Activated naive CD4-positive, alpha-beta T cell treated with anti-CD3 and anti-CD28 coated beads, Interleukin-2, amount 10 ng/mL, durations not matched to agents 7 days and 5 days (primary cell): ENCODE results near the gene PIGK.
"Not testable (repeated sequence)": the region's sequence is repeated elsewhere in the genome, so short reads cannot be mapped to it uniquely, and the experiment has no call there.

Experiments
- CTCF ChIA-PET: fragments of 350-600 bp; sonication (Branson Sonifier 250); formaldehyde crosslinking; loops from one replicate; lab custom pipeline; 2021; ENCODE audit warnings: antibody characterized with exemption; lab: Charles Lee
- DNase-seq: peaks from one replicate; pipeline ENCODE4 v3.0.0-alpha.2; 2020
- H3K27ac Mint-ChIP-seq: one replicate; pipeline ENCODE4 v1.8.0; 2021; ENCODE audit warnings: mild to moderate bottlenecking, moderate library complexity, mixed read lengths
- H3K27me3 Mint-ChIP-seq: one replicate; pipeline ENCODE4 v1.8.0; 2021; ENCODE audit warnings: mild to moderate bottlenecking, mixed read lengths
- H3K36me3 Mint-ChIP-seq: one replicate; pipeline ENCODE4 v1.8.0; 2021; ENCODE audit warnings: mixed read lengths
- H3K4me1 Mint-ChIP-seq: one replicate; pipeline ENCODE4 v1.8.0; 2021; ENCODE audit warnings: mixed read lengths
- H3K4me3 Mint-ChIP-seq: one replicate; pipeline ENCODE4 v1.8.0; 2021; ENCODE audit warnings: mild to moderate bottlenecking, moderate library complexity, mixed read lengths
- H3K9me3 Mint-ChIP-seq: one replicate; pipeline ENCODE4 v1.8.0; 2021; ENCODE audit warnings: mixed read lengths

PIGK gene

DNA sequence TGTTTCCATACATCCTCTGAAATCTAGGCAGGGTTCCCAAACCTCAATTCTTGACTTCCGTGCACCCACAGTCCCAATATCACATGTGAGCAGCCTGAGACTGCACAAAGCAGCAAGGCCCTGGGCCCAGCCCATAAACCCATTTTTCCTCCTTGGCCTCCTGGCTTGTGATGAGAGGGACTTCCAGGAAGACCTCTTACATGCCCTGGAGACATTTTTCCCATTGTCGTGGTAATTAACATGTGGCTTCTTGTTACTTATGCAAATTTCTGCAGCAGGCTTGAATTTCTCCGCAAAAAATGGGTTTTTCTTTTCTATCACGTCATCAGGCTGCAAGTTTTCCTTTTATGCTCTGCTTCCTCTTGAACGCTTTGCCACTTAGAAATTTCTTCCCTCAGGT, 3.3 kb upstream of the PIGK start:
- Mint-ChIP-seq H3K4me3 (no peak overlapping the region), H3K27me3 (no peaks in the 10 kb centered on the region), H3K27ac (no peak overlapping the region), H3K9me3 (no peaks in the 10 kb centered on the region), H3K36me3 (peaks cover 23% of the 10 kb centered on the region), H3K4me1 (peaks cover 19% of the 10 kb centered on the region)
- CTCF ChIA-PET = interaction anchor here (1.3 kb wide), 1 partner anchor 189 kb away, joined by 3 read pairs; no protein-coding TSS in a partner anchor
- DNase-seq = no peak

DNA sequence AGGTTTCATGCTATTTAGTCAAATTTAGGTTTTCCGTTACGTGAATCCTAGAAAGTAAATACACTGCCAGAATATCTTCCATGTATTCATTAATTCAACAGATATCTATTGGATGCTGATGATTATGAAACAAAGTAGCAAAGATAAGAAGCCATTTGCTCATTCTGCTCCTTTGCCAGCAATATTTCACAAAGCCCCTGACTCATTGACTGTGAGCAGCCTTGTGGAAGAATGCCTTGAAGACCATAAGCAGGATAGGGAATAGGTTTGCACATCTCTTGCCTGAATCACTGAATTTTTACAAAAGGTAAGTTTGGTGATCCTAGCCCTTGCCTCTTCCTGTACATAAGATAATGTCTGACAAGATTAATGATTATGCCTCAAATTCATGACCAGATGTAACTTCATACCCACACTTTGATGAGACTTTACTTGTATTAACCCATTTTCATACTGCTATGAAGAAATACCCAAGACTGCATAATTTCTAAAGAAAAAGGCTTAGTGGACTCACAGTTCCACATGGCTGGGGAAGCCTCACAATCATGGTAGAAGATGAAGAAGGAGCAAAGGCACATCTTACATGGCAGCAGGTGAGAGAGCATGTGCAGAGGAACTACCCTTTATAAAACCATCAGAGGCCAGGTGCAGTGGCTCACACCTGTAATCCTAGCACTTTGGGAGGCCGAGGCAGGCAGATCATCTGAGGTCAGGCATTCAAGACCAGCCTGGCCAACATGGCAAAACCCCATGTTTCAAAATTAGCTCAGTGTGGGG, 1.6 kb upstream of the PIGK start:
- peaks cover 28% of the 10 kb centered on the region for H3K4me1 Mint-ChIP-seq
- no peaks in the 10 kb centered on the region for H3K9me3 Mint-ChIP-seq
- CTCF ChIA-PET = interaction anchor here (1.3 kb wide), 1 partner anchor 191 kb away, joined by 3 read pairs; no protein-coding TSS in a partner anchor
- H3K36me3 Mint-ChIP-seq = peaks cover 23% of the 10 kb centered on the region
- no peak overlapping the region for H3K27ac Mint-ChIP-seq
- H3K4me3 Mint-ChIP-seq = peak overlapping the region; percentile 43
- no peak for DNase-seq
- no peaks in the 10 kb centered on the region for H3K27me3 Mint-ChIP-seq

DNA sequence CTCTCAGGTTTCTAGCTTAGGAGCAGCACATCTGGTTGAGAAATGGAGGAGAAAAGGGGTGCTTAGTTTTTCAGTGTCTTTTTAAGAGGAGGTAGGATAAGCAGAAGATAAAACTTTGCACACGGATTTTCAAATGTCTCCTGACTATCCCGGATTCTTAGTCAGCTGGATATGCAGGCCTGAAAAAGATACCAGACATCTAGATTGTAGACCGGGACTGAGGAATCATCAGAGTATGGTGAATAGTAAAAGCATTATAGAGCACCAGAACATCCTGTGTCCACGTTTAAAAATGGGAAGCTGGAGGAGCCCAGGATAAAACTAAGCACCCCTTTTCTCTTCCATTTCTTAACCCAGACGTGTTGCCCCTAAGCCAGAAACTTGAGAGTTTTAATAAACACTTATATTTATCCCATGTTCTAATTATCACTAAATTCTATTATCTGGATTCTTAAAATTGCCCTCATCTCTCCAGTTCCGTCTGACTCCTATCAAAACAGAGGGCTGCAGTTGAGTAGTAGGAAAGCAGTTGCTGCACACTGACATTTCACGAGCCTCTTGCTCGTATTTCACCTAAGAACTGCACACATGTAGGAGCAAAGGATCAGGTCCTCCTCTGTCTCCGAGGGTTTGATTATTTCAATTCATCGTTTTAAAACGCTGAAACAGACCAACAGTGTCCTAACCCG, 609 bp downstream of the PIGK start:
- H3K4me3 Mint-ChIP-seq = peak overlapping the region; percentile 93
- peaks cover 38% of the 10 kb centered on the region for H3K4me1 Mint-ChIP-seq
- peaks cover 26% of the 10 kb centered on the region for H3K36me3 Mint-ChIP-seq
- H3K27me3 Mint-ChIP-seq = no peaks in the 10 kb centered on the region
- CTCF ChIA-PET = no interaction called here
- H3K9me3 Mint-ChIP-seq = no peaks in the 10 kb centered on the region
- H3K27ac Mint-ChIP-seq = peak overlapping the region; percentile 91
- no peak for DNase-seq

DNA sequence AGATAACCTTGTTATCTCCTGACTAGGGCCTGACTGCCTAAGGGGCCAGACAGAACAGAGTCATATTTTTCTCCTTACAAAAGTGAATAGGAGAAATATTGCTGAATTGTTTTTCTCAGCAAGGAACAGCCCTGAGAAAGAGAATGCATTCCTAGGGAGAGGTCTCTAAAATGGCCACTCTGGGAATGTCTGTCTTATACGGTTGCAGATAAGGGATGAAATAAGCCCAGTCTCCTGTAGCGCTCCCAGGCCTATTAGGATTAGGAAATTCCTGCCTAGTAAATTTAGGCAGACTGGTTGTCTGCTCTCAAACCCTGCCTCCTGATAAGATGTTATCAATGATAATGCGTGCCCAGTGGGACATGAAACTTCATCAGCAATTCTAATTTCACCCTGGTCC, 15.2 kb downstream of the PIGK start:
- H3K9me3 Mint-ChIP-seq, DNase-seq, H3K27ac Mint-ChIP-seq, CTCF ChIA-PET, H3K27me3 Mint-ChIP-seq, H3K4me3 Mint-ChIP-seq, H3K4me1 Mint-ChIP-seq: not testable (repeated sequence)
- H3K36me3 Mint-ChIP-seq = peaks cover 21% of the 10 kb centered on the region

DNA sequence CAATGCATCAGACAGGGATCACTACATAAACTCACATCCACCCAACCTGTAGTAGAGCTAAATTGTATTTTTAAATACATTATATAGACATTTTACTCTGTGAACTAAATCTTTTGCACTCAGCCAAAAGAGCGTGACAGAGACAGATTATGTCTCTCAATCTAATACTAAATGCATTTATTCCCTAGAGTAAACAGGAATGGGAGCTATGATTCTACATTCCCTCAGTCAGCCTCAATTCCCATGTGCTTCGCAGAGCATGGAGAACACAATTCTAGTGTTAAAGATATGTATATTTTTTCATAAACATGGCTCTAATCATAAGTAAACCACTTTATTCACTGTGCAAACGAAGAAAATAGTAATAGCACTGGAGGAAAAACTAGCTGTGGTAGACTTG, 16.5 kb downstream of the PIGK start:
- Mint-ChIP-seq H3K27me3 (no peaks in the 10 kb centered on the region), H3K9me3 (peaks cover 8% of the 10 kb centered on the region), H3K4me1 (no peaks in the 10 kb centered on the region), H3K4me3 (no peak overlapping the region), H3K36me3 (peaks cover 18% of the 10 kb centered on the region), H3K27ac (no peak overlapping the region)
- no peak for DNase-seq
- CTCF ChIA-PET = no interaction called here

DNA sequence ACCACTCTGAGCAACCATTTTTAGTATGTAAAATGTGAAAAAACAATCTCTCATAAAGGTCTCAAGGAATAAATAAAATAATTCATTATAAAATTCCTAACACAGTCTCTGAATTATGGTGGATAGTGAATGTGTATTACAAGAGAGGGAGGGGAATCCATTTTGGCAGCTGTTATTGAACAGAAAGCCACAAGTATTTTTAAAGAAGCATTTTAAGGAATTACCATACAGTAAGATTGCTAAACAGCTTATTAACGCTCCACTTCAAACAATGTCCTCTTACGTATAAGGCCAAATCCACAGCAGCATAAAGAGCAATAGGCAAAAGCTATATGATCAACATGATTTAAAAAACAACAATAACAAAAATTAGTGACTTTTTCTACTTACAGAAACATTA, 18.4 kb downstream of the PIGK start:
- Mint-ChIP-seq H3K27ac (no peak overlapping the region), H3K4me3 (no peak overlapping the region), H3K27me3 (no peaks in the 10 kb centered on the region), H3K4me1 (no peaks in the 10 kb centered on the region), H3K9me3 (peaks cover 8% of the 10 kb centered on the region), H3K36me3 (peaks cover 22% of the 10 kb centered on the region)
- DNase-seq = no peak
- CTCF ChIA-PET = interaction anchor here (0.9 kb wide), 1 partner anchor 89 kb away, joined by 3 read pairs; no protein-coding TSS in a partner anchor

DNA sequence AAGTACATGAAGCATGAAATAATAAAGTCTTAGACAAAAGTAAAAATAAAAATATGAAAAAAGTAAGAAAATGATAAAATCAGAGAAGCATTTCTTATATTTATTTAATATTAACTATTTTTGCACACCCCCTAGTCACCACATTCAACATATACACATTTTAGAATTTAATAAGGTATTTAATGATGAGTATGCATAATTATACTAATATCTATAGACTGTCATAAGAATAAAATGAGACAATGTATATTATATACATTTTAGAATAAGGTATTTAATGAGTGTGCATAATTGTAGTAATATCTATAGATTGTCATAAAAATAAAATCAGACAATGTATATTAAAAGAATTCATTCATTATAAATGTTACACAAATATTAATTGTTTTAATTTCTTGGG, 18.9 kb downstream of the PIGK start:
- no peaks in the 10 kb centered on the region for H3K4me1 Mint-ChIP-seq

DNA sequence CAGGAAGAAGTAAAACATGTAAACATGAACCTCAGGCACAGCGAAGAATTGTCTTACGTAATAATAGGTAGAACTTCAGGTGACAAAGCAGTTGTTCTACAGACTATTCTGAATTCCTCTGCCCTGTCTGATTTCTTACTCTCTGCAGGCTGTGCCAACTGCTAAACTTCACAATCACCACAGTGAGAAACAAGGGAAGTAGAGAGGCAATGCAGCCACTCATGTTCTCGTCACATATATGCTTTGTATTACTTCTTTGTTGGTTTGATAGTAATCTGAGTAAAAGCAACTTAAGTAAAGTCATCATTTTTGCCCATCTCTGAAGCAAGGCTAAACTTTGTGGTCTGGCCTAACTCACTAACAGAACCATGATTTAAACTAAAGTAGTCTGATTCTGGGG, 21.9 kb downstream of the PIGK start:
- CTCF ChIA-PET = no interaction called here
- Mint-ChIP-seq H3K27ac (no peak overlapping the region), H3K9me3 (no peaks in the 10 kb centered on the region), H3K27me3 (no peaks in the 10 kb centered on the region), H3K4me3 (no peak overlapping the region), H3K4me1 (no peaks in the 10 kb centered on the region), H3K36me3 (peaks cover 12% of the 10 kb centered on the region)
- DNase-seq = no peak

More for the DNA sequence above, 18.9 kb downstream of the PIGK start:
- CTCF ChIA-PET = interaction anchor here (0.9 kb wide), 1 partner anchor 89 kb away, joined by 3 read pairs; no protein-coding TSS in a partner anchor
- no peak overlapping the region for H3K4me3 Mint-ChIP-seq
- H3K27me3 Mint-ChIP-seq = no peaks in the 10 kb centered on the region
- H3K36me3 Mint-ChIP-seq = peaks cover 17% of the 10 kb centered on the region
- peaks cover 8% of the 10 kb centered on the region for H3K9me3 Mint-ChIP-seq
- no peak overlapping the region for H3K27ac Mint-ChIP-seq
- no peak for DNase-seq

DNA sequence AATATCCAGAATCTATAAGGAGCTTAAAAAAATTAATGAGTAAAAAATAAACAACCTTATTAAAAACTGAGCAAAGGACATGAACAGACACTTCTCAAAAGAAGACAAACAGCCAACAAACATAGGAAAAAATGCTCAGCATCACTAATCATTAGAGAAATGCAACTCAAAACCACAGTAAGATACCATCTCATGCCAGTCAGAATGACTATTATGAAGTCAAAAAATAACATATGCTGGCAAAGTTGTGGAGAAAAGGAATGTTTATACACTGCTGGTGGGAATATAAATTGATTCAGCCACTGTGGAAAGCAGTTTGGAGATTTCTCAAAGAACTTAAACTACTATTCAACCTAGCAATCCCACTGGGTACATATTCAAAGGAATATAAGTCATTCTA, 25.3 kb downstream of the PIGK start:
- DNase-seq = no peak
- Mint-ChIP-seq H3K9me3 (peaks cover 3% of the 10 kb centered on the region), H3K27me3 (no peaks in the 10 kb centered on the region), H3K4me3 (no peak overlapping the region), H3K27ac (no peak overlapping the region), H3K4me1 (peaks cover 6% of the 10 kb centered on the region), H3K36me3 (peaks cover 15% of the 10 kb centered on the region)
- CTCF ChIA-PET = no interaction called here

DNA sequence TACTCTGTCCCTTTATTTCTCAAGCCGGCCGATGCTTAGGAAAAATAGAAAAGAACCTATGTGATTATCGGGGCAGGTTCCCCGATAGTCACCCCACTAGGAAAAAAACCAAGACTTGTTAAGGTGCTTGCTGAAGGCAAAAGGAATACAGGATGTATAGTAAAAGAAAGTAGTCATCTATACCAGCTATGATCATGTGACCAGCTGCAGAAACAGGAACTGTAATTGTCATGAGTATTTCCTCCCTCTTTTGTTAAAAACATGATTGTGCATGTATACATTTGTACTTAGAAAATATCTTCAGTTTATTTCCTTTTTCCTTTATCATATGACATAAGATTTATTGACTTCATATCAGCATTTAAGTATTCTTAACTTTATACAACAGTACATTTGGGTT, 30.5 kb downstream of the PIGK start:
- Mint-ChIP-seq H3K27ac (no peak overlapping the region), H3K36me3 (peaks cover 27% of the 10 kb centered on the region), H3K27me3 (no peaks in the 10 kb centered on the region), H3K4me1 (peaks cover 11% of the 10 kb centered on the region), H3K9me3 (peaks cover 15% of the 10 kb centered on the region), H3K4me3 (no peak overlapping the region)
- CTCF ChIA-PET = no interaction called here
- no peak for DNase-seq

DNA sequence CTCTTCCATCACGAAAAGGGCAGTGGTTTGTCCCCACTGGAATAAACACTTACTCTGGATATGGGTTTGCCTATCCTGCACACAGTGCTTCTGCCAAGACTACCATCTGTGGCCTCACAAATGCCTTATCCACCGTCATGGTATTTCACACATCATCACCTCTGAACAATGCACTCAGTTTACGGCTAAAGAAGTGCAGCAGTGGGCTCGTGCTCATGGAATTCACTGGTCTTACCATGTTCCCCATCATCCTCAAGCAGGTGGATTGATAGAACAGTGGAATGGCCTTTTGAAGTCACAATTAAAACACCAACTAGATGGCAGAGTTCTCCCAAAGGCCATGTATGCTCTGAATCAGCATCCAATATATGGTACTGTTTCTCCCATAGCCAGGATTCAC, 32.3 kb downstream of the PIGK start:
- Mint-ChIP-seq H3K36me3 (peaks cover 29% of the 10 kb centered on the region), H3K4me1 (peaks cover 11% of the 10 kb centered on the region)
- CTCF ChIA-PET = not testable (repeated sequence)

DNA sequence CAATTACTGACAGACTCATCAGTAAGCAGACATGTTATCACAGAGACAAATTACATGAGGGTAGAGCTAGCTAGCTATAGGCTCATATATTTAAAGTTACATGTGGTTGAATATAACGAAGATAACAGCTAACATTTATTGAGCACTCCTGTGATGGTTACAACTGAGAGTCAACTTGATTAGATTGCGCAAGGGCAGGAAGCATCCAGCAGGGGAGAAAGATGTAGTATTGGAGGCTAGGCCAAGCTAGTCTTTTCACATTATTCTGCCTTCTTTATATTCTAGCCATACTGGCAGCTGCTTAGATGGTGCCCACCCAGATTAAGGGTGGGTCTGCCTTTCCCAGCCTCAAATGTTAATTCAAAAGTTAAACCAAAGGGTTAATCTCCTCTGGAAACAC, 37.1 kb downstream of the PIGK start:
- Mint-ChIP-seq H3K36me3 (peaks cover 21% of the 10 kb centered on the region), H3K9me3 (peaks cover 16% of the 10 kb centered on the region), H3K27ac (no peak overlapping the region), H3K4me1 (no peaks in the 10 kb centered on the region), H3K27me3 (no peaks in the 10 kb centered on the region), H3K4me3 (no peak overlapping the region)
- CTCF ChIA-PET = no interaction called here
- no peak for DNase-seq

More for the DNA sequence above, 32.3 kb downstream of the PIGK start:
- not testable (repeated sequence) for DNase-seq, H3K27me3 Mint-ChIP-seq, H3K4me3 Mint-ChIP-seq, H3K27ac Mint-ChIP-seq
- H3K9me3 Mint-ChIP-seq = peaks cover 15% of the 10 kb centered on the region

DNA sequence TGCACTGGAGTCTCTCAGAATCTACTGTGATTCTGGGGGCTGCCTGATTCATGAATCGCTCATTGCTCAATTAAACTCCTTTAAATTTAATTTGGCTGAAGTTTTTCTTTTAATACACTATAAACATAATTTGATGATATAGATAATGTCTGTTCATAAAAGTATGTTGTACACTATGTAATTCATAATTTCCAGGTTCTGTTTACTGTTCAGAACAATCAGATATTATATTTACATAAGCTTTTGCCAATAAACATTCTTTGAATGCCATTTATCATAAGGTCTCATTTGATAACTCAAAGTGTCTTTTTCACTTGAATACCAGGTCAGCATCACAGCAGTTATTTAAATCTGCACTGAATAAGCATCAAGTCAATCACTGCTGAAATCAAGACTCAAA, 39.6 kb downstream of the PIGK start:
- peaks cover 18% of the 10 kb centered on the region for H3K36me3 Mint-ChIP-seq
- peaks cover 28% of the 10 kb centered on the region for H3K9me3 Mint-ChIP-seq
- H3K4me3 Mint-ChIP-seq = no peak overlapping the region
- CTCF ChIA-PET = no interaction called here
- no peaks in the 10 kb centered on the region for H3K27me3 Mint-ChIP-seq
- no peak for DNase-seq
- no peak overlapping the region for H3K27ac Mint-ChIP-seq
- H3K4me1 Mint-ChIP-seq = no peaks in the 10 kb centered on the region

DNA sequence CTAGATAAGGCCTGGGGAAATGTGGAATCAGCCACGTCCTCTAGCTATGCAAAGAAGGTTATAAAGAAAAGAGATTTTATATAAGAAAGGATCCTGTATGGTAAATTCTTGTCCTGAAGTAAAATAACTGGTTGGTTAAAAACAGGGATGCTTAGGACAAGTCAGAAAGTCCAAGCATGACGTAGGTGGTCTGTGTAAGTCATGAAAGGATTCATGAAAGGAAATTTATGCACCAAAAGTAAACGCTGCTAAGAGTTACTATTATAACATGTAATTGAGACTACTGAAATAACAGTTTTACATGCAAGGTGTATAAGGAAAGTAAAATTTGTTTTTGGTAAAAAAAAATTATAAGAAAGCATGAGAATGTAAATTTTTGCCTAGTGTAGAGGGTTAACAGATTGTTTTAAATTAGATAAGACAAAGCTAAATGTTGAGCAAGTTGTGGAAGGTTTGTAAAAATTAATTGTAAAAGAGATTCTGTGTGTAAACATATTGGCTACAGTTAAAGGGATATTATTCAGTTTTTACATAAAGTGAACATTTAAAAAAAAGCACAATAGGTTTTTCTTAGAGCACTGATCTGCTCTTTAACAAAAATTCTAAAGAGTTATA, 43.9 kb downstream of the PIGK start:
- Mint-ChIP-seq H3K27me3 (no peaks in the 10 kb centered on the region), H3K9me3 (peaks cover 39% of the 10 kb centered on the region), H3K36me3 (peaks cover 23% of the 10 kb centered on the region), H3K4me3 (no peak overlapping the region), H3K27ac (no peak overlapping the region), H3K4me1 (no peaks in the 10 kb centered on the region)
- DNase-seq = no peak
- CTCF ChIA-PET = no interaction called here
